Neural progenitor cell (in vitro differentiated cells): ENCODE measurements around the gene SMCO2.

Source experiments
- EZH2 ChIP-seq: fragments of 200-600 bp; sonication (generic); IDR thresholded peaks from 2 replicates; pipeline ENCODE4 v1.6.1; 2017; ENCODE audit warnings: antibody characterized with exemption, mild to moderate bottlenecking, moderate library complexity
- TF ChIP-seq, protein P1 (sequence below): fragments of 200-600 bp; sonication (generic); IDR thresholded peaks from 2 replicates; pipeline ENCODE4 v1.5.1; 2017; ENCODE audit warnings: antibody characterized with exemption, mild to moderate bottlenecking

- TF ChIP-seq, protein P1, sequence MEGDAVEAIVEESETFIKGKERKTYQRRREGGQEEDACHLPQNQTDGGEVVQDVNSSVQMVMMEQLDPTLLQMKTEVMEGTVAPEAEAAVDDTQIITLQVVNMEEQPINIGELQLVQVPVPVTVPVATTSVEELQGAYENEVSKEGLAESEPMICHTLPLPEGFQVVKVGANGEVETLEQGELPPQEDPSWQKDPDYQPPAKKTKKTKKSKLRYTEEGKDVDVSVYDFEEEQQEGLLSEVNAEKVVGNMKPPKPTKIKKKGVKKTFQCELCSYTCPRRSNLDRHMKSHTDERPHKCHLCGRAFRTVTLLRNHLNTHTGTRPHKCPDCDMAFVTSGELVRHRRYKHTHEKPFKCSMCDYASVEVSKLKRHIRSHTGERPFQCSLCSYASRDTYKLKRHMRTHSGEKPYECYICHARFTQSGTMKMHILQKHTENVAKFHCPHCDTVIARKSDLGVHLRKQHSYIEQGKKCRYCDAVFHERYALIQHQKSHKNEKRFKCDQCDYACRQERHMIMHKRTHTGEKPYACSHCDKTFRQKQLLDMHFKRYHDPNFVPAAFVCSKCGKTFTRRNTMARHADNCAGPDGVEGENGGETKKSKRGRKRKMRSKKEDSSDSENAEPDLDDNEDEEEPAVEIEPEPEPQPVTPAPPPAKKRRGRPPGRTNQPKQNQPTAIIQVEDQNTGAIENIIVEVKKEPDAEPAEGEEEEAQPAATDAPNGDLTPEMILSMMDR, result no peak
- no peak for TF ChIP-seq EZH2
Measured at GRCh38 chr12:27523305-27523641, 76.7 kb downstream of the SMCO2 start.
